Panc1 (cell line): Measurements from ENCODE around the gene SOS2.

Experiments used
- POLR2AphosphoS5 ChIP-seq: IDR thresholded peaks from 2 replicates; pipeline ENCODE4 v1.6.1; 2012; ENCODE audit warnings: mild to moderate bottlenecking, low read depth, low read length, moderate library complexity
- TF ChIP-seq, protein P1 (sequence below): fragments of 450-650 bp; IDR thresholded peaks from 2 replicates; pipeline ENCODE4 v1.5.1; 2017; ENCODE audit warnings: mild to moderate bottlenecking
- TF ChIP-seq, protein P2 (sequence below), 2 experiments: IDR thresholded peaks; 2 replicates each; pipeline ENCODE4 v1.6.1; 2011 to 2012; ENCODE audit warnings: low read depth in 2 of 2, control low read depth in 1 of 2, low read length in 1 of 2, mild to moderate bottlenecking in 1 of 2, moderate library complexity in 1 of 2; ENCODE audit not compliant: insufficient read depth in 1 of 2

GRCh38 chr14:50148799-50149198 is 82.6 kb downstream of the SOS2 start:
- TF ChIP-seq, protein P1, sequence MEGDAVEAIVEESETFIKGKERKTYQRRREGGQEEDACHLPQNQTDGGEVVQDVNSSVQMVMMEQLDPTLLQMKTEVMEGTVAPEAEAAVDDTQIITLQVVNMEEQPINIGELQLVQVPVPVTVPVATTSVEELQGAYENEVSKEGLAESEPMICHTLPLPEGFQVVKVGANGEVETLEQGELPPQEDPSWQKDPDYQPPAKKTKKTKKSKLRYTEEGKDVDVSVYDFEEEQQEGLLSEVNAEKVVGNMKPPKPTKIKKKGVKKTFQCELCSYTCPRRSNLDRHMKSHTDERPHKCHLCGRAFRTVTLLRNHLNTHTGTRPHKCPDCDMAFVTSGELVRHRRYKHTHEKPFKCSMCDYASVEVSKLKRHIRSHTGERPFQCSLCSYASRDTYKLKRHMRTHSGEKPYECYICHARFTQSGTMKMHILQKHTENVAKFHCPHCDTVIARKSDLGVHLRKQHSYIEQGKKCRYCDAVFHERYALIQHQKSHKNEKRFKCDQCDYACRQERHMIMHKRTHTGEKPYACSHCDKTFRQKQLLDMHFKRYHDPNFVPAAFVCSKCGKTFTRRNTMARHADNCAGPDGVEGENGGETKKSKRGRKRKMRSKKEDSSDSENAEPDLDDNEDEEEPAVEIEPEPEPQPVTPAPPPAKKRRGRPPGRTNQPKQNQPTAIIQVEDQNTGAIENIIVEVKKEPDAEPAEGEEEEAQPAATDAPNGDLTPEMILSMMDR: no peak
- no peak for TF ChIP-seq POLR2AphosphoS5
- TF ChIP-seq, protein P2, sequence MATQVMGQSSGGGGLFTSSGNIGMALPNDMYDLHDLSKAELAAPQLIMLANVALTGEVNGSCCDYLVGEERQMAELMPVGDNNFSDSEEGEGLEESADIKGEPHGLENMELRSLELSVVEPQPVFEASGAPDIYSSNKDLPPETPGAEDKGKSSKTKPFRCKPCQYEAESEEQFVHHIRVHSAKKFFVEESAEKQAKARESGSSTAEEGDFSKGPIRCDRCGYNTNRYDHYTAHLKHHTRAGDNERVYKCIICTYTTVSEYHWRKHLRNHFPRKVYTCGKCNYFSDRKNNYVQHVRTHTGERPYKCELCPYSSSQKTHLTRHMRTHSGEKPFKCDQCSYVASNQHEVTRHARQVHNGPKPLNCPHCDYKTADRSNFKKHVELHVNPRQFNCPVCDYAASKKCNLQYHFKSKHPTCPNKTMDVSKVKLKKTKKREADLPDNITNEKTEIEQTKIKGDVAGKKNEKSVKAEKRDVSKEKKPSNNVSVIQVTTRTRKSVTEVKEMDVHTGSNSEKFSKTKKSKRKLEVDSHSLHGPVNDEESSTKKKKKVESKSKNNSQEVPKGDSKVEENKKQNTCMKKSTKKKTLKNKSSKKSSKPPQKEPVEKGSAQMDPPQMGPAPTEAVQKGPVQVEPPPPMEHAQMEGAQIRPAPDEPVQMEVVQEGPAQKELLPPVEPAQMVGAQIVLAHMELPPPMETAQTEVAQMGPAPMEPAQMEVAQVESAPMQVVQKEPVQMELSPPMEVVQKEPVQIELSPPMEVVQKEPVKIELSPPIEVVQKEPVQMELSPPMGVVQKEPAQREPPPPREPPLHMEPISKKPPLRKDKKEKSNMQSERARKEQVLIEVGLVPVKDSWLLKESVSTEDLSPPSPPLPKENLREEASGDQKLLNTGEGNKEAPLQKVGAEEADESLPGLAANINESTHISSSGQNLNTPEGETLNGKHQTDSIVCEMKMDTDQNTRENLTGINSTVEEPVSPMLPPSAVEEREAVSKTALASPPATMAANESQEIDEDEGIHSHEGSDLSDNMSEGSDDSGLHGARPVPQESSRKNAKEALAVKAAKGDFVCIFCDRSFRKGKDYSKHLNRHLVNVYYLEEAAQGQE (IDR thresholded peaks at IDR 0.05; ENCODE audit: insufficient read depth in 1 of 2, low read depth in 2 of 2, low read length in 1 of 2): no peak
